Esophagus muscularis mucosa (tissue), 4 donors: ENCODE data around the gene GPSM1. TPM values are rescaled to one million over a fixed set of nuclear protein-coding genes. Genes with fewer than 3 reads are reported as not detected.
"Not testable (repeated sequence)": the region's sequence is repeated elsewhere in the genome, so short reads cannot be mapped to it uniquely, and the experiment has no call there.

Experiments
- DNase-seq: peaks from one replicate; pipeline ENCODE4 v3.0.0-alpha.2; 2017; ENCODE audit errors: extremely low spot score
- H3K27ac ChIP-seq, 4 donors: fragments of 200-600 bp; sonication (generic); replicated peaks in 1 of 4; 1 replicate in 3 of 4; 2 replicates in 1 of 4; pipeline ENCODE4 v1.5.1; 2016 to 2019; ENCODE audit warnings: mild to moderate bottlenecking in 1 of 4
- H3K27me3 ChIP-seq, 4 donors: fragments of 200-600 bp; sonication (generic); one replicate each; pipeline versions ENCODE4 v1.5.1 to v1.6.0; 2016 to 2019
- H3K36me3 ChIP-seq, 4 donors: fragments of 200-600 bp; sonication (generic); one replicate each; pipeline ENCODE4 v1.5.1; 2016 to 2019
- H3K4me1 ChIP-seq, 4 donors: fragments of 200-600 bp; sonication (generic); one replicate each; pipeline ENCODE4 v1.5.1; 2016 to 2019
- H3K4me3 ChIP-seq, 4 donors: fragments of 200-600 bp; sonication (generic); 1 replicate in 2 of 4; 2 replicates in 2 of 4; pipeline ENCODE4 v1.5.1; 2016 to 2019; ENCODE audit warnings: mild to moderate bottlenecking in 4 of 4, moderate library complexity in 1 of 4
- H3K9me3 ChIP-seq, 4 donors: fragments of 200-600 bp; sonication (generic); 1 replicate in 3 of 4; 2 replicates in 1 of 4; pipeline ENCODE4 v1.5.1; 2016 to 2019
- EP300 ChIP-seq: sonication (generic); formaldehyde crosslinking; IDR thresholded peaks from one replicate; pipeline ENCODE4 v1.6.1; 2017; ENCODE audit warnings: antibody characterized with exemption
- POLR2A ChIP-seq: fragments of 450-650 bp; IDR thresholded peaks from one replicate; pipeline ENCODE4 v1.6.1; 2017; ENCODE audit warnings: antibody characterized with exemption, moderate library complexity, mild to moderate bottlenecking, low read depth
- POLR2AphosphoS5 ChIP-seq, 2 donors: sonication (generic); formaldehyde crosslinking; IDR thresholded peaks; one replicate each; pipeline ENCODE4 v1.6.1; 2017; ENCODE audit warnings: antibody characterized with exemption in 2 of 2
- WGBS: methylation state at CpG from one replicate; pipeline ENCODE4 v1.1.5; 2018; 5-methylcytosine and 5-hydroxymethylcytosine counted together
- intact Hi-C: fragments of 100-400 bp; cut with DNase I; formaldehyde crosslinking; loops from one replicate; pipeline ENCODE4 v1.15.1; 2023
- total RNA-seq, 4 donors: library from RNA; depleted of rRNA; stranded (reverse); fragments of >200 nt; gene quantifications; one replicate each; pipeline versions ENCODE4 v1.1.0 to v1.2.1, GENCODE V29; 2016
- TF ChIP-seq, protein P1 (sequence below), 3 experiments: fragments of 200-600 bp in 2 of 3; fragments of 450-650 bp in 1 of 3; sonication (generic) in 2 of 3; IDR thresholded peaks; one replicate each; pipeline ENCODE4 v1.5.1; 2017 to 2019; ENCODE audit warnings: antibody characterized with exemption in 3 of 3, mild to moderate bottlenecking in 2 of 3, moderate library complexity in 1 of 3

GPSM1 gene
- total RNA-seq, 4 donors from 2014 or later = 8.3 to 18.5 (median 16.3) TPM

DNA sequence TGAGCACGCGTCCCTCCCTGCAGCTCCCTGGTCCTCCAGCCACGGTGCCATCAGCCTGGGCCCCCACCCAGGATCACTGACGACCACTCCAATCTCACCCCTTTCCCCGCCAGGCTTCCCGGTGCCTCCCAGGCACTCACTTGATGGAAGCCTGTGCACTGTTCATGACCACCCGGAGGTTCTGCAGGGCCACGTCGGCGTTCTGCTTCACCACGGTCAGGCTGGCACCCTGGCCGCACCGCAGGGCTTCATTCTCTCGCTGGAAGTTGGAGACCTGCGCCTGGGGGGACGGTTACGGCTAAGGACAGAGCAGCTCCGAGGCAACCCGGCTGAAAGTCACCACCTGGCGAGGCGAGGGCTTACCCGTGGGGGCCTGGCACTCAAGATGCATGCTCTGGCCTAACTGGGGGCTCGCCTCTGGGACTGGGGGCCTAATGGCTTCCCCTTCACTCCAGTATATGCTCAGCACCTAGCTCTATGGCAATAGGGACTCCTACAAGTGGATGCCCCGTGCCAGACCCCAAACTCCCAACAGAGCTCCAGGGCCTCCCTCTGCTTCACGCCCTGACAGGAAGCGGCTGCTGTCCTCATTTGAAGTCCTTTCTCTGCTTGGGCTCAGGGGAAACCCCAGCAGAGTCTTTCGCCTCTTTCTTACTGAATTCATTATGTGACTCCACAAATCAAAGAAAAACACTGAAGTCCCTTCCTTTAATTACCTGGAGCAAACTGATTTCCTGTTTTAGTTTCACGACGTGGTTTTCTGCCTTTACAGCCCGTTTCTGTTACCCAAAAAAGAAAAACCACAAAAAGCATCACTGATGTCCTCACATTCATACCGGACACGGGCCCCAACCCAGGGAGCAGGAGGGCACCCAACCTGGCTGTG is 76.8 kb downstream of the GPSM1 start:
- peaks cover 16 to 61% (median 55%) of the 10 kb centered on the region in 4 donors for H3K36me3 ChIP-seq
- no peak for DNase-seq
- peaks cover 12 to 21% (median 19%) of the 10 kb centered on the region in 4 donors for H3K4me1 ChIP-seq
- no peak overlapping the region for H3K4me3 ChIP-seq
- intact Hi-C loops = no loop called here
- H3K27me3 ChIP-seq = no peaks in the 10 kb centered on the region
- WGBS = 89% methylated on average over 23 of the region's 32 CpGs
- TF ChIP-seq EP300 = no peak
- TF ChIP-seq POLR2A = no peak
- no peak for TF ChIP-seq POLR2AphosphoS5 (IDR thresholded peaks at IDR 0.05)
- TF ChIP-seq, protein P1, sequence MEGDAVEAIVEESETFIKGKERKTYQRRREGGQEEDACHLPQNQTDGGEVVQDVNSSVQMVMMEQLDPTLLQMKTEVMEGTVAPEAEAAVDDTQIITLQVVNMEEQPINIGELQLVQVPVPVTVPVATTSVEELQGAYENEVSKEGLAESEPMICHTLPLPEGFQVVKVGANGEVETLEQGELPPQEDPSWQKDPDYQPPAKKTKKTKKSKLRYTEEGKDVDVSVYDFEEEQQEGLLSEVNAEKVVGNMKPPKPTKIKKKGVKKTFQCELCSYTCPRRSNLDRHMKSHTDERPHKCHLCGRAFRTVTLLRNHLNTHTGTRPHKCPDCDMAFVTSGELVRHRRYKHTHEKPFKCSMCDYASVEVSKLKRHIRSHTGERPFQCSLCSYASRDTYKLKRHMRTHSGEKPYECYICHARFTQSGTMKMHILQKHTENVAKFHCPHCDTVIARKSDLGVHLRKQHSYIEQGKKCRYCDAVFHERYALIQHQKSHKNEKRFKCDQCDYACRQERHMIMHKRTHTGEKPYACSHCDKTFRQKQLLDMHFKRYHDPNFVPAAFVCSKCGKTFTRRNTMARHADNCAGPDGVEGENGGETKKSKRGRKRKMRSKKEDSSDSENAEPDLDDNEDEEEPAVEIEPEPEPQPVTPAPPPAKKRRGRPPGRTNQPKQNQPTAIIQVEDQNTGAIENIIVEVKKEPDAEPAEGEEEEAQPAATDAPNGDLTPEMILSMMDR (IDR thresholded peaks at IDR 0.05) = no peak
- H3K27ac ChIP-seq = no peak overlapping the region
- H3K9me3 ChIP-seq = no peaks in the 10 kb centered on the region

DNA sequence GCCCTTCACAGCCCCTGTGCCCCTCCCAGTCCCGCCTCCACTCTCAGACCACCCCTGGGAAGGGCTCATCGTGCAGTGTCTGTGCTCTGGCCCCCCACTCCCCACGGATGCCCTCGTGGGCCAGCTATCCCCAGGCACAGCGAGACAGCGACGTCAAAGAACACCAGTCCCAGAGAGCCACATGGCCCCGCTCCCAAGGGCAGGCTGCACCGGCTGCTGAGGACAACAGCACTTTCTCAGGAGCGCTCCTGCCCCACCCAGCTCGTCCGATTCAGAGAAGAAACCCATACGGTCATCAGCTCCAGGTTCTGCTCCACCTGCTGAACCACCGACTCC is 77.4 kb downstream of the GPSM1 start:
- Histone ChIP-seq H3K9me3 (no peaks in the 10 kb centered on the region), H3K27me3 (no peaks in the 10 kb centered on the region), H3K4me1 (peaks cover 15 to 22% (median 20%) of the 10 kb centered on the region in 4 donors), H3K4me3 (no peak overlapping the region), H3K27ac (no peak overlapping the region), H3K36me3 (peaks cover 16 to 61% (median 55%) of the 10 kb centered on the region in 4 donors)
- TF ChIP-seq POLR2AphosphoS5 (IDR thresholded peaks at IDR 0.05) = no peak
- TF ChIP-seq, protein P1 (IDR thresholded peaks at IDR 0.05) = no peak
- no peak for TF ChIP-seq POLR2A
- TF ChIP-seq EP300 = no peak
- no peak for DNase-seq
- 91% methylated on average over 11 of the region's 14 CpGs for WGBS
- intact Hi-C loops = no loop called here

DNA sequence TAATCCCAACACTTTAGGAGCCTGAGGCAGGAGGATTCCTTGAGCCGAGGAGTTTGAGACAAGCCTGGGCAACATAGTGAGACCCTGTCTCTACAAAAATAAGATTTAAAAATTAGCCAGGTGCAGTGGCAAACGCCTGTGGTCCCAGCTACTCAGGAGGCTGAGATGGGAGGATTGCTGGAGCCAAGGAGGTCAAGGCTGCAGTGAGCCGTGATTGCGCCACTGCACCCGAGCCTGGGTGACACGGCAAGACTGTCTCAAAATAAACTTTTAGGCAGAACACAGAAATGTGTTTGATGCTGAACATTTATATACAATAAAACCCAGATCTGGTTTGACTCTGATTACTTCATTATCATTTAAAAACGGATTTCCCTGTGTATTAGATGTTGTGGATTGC is 78.1 kb downstream of the GPSM1 start:
- Histone ChIP-seq H3K36me3 (peaks cover 16 to 61% (median 55%) of the 10 kb centered on the region in 4 donors), H3K27ac (no peak overlapping the region), H3K4me3 (no peak overlapping the region), H3K4me1 (peaks cover 13 to 21% (median 19%) of the 10 kb centered on the region in 4 donors), H3K9me3 (no peaks in the 10 kb centered on the region), H3K27me3 (no peaks in the 10 kb centered on the region)
- no peak for DNase-seq
- 83% methylated on average over 7 of the region's 7 CpGs for WGBS
- TF ChIP-seq, protein P1 (IDR thresholded peaks at IDR 0.05) = no peak
- TF ChIP-seq EP300 (no peak), POLR2AphosphoS5 (IDR thresholded peaks at IDR 0.05) (no peak), POLR2A (no peak)
- intact Hi-C loops = no loop called here

DNA sequence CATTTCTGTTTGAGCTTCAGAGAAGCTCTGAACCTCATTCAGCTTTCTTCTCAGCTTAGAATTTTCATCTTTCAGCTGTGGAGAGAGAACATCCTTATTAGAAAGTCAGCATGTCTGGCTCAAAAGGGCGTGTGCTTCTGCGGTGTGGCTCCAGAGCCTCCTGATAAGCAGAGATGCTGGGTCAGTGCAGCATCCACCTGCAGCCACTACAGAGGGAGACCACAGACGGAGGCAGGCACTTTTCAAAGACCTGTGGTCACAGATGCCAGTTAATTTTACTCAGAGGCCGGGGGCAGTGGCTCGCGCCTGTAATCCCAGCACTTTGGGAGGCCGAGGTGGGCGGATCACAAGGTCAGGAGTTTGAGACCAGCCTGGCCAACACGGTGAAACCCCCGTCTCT is 78.6 kb downstream of the GPSM1 start:
- H3K27me3 ChIP-seq, H3K4me3 ChIP-seq, intact Hi-C loops, H3K9me3 ChIP-seq, DNase-seq, H3K27ac ChIP-seq: not testable (repeated sequence)
- WGBS = 89% methylated on average over 10 of the region's 10 CpGs
- peaks cover 10 to 19% (median 17%) of the 10 kb centered on the region in 4 donors for H3K4me1 ChIP-seq
- H3K36me3 ChIP-seq = peaks cover 16 to 61% (median 55%) of the 10 kb centered on the region in 4 donors

DNA sequence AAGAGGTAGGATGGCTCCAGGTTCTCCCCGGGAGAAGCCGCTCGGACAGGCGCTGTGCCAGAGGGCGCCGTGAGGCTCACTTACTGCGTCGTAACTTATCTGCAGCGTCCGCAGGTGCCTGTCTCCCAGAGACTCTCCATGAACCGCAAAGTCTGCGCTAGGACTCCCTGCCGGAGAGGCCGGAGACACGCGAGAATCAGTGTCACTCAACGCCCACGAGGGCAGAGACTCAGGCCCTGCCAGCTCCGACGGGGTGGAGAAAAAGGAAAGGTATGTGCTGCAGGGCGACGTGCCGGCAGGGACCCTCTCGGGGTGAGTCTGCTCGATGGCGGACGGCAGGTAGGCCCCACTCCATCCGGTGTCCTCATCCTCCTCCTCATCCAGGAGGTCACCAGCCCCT is 79.7 kb downstream of the GPSM1 start:
- peaks cover 16 to 58% (median 53%) of the 10 kb centered on the region in 4 donors for H3K36me3 ChIP-seq
- H3K4me3 ChIP-seq, H3K27me3 ChIP-seq, intact Hi-C loops, H3K9me3 ChIP-seq, H3K27ac ChIP-seq, DNase-seq: not testable (repeated sequence)
- H3K4me1 ChIP-seq = peaks cover 22 to 31% (median 29%) of the 10 kb centered on the region in 4 donors
- WGBS = 93% methylated on average over 22 of the region's 28 CpGs
